Activated T-cell treated with anti-CD3 and anti-CD28 coated beads for 24 hours (primary cell): ENCODE data around the gene ABRACL.
"Not testable (repeated sequence)": the region's sequence is repeated elsewhere in the genome, so short reads cannot be mapped to it uniquely, and the experiment has no call there.

Experiments
- DNase-seq: peaks from one replicate; pipeline ENCODE4 v3.0.0-alpha.2; 2020; ENCODE audit warnings: low read depth

The ABRACL gene, protein sequence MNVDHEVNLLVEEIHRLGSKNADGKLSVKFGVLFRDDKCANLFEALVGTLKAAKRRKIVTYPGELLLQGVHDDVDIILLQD

DNA sequence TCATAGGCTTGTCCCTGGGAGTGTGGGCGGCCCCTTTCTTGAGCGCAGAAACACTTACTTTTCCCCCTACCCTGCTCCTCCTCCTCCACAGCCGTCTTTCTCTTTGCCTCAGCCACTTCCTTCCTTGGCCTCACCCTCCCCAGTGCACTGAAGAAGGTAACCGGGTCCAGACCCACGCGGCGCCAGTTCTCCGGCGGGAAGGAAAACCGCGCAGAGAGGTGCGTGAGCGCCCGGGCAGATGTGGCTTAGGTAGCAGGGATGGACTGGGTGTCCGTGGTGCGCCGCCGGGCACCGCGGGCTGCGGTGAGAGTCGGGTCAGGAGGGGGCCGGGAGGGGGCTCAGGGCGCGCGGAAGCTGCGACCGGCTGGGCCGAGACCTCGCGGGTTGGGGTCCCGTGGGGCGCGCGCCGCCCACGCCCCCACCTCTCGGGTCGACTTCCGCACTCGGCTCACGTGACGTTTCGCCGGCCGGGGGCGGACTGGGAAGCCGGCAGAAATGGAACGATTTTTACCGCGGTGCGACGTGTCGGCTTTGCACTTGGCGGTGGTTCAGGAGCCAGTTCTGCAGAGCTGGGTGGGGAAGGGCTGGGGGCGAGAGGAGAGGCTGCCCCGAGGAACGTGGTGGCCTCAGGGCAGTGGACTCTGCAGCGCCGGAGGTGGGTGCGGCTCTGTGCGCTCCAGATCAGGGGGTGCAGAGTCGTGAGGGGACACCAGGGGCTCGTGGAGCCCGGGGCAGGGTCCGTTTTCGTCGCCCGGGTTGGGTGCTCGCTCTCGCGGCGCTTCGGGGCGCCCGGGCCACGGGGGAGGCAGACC lies at the start of gene ABRACL:
Gene ABRACL (plus strand): TSS at position 88 of the 812 bp plus-strand sequence. CDS start 5,416 bp downstream, outside the sequence.
- DNase-seq, result peak; percentile 78

DNA sequence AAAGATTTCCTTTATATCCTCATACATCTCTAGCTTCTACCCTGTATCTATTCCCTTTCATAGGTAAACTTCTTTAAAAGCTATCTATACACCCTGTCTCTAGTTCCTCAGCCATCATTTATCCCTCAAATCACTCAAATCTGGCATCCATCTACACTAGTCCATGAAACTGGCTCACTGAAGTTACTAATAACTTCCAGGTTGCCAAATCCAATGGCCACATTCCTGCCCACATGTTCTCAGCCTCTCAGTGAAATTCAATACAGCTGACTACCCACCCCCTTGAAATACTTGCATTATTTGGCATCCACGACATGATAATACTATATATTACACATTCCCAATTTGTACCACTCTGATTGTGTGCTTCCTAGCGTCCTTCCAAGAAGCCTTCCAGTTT lies 49.2 kb upstream of the ABRACL start:
- DNase-seq, result no peak

DNA sequence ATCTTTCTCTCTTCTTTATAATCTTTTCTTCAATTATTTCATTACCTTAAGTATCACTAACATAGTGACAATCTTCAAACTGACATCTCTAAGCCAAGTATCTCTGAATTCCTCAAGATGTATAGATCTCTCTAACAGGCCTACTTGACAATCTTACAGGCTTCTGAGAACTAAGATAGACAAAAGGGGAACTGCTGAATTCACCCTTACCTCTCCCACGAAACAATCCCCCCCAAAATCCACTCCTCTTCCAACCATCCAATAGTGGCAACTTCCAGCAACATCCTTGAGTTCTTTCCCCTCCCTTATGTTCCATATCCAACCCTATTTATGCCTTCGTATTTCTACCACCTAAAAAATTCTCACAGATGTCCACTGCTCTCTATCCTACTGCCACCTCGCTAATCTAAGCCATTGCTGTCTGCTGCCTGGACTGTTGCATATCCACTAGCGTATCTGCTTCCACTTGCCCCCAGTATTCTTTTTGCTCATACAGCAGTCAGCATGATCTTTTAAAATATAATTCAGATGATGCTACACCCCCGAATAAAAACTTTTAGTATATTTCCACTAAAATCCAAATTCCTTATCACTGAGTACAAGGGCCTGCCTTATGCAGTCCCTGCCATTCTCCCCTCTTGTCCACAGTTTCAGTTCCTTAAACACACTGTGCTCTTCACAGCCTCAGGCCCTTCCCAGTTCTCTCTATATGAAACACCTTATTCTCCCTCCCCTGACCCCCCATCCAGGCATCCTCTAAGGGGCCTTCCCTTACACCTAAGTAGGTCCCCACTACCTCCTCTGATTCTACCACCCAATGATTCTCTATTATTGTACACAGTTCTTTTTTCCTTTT lies 48.5 kb upstream of the ABRACL start:
- DNase-seq, result no peak

DNA sequence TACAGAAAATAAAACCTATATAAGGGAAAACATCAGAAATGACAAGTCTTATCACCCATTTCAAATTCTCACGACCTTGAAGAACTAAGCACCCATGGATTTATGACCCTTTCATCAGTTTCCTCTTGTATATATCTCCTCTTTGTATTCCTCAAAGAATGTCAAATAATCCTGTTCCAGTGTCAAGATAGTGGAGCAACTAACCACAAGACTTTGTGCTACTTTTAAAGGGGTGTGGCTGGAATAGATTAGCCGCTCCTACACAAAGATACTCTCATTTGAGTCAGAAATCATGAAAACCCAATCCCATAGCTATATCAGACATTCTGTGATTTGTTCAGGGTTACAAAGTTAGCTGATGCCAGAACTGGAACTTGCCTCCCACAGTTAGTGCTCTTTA lies 47.1 kb upstream of the ABRACL start:
- no peak for DNase-seq

DNA sequence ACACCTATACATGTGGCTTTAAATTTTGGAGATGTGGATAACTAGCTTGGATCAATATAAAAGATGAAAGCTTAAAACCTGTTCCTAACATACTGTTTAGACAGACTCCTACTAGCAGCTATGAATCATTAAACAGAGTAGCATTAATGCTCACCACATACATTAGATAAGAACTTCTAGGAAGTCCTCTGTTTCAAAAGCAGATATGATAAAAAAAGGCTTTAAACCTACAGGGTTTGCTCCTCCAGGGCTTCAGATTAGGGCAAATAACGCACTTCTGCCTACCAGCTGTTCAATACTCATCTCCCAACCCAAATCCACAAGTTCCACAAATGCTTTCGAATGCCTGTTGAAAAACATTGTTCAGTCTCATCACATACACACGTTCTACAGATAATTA lies 42.0 kb upstream of the ABRACL start:
- no peak for DNase-seq

DNA sequence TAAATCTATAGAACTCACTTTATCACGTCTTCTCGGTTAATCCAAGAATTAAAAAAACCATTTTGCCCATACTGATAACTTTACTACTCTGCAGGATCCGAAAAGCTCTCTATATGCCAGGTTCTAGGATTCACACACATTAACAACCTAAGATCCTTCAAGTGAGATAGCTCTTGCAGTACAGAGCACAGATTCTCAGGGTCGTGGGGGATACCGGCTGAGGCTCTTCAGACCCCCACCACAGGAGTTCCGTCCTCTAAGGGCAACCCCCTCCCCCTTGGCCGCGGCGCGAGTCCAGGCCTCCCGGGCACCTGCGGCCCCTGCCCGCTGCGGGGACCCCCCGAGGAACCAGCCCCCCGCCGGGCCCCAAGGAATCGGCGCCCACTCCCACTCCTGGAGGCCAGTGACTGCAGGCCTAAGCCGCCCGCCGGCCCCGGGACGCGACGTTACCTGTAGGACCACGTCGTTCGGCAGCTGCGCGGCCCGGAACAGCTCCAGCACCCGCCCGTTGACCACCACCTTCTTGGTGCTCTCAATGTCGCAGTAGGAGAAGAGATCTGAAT lies 41.4 kb upstream of the ABRACL start:
- DNase-seq, result no peak

DNA sequence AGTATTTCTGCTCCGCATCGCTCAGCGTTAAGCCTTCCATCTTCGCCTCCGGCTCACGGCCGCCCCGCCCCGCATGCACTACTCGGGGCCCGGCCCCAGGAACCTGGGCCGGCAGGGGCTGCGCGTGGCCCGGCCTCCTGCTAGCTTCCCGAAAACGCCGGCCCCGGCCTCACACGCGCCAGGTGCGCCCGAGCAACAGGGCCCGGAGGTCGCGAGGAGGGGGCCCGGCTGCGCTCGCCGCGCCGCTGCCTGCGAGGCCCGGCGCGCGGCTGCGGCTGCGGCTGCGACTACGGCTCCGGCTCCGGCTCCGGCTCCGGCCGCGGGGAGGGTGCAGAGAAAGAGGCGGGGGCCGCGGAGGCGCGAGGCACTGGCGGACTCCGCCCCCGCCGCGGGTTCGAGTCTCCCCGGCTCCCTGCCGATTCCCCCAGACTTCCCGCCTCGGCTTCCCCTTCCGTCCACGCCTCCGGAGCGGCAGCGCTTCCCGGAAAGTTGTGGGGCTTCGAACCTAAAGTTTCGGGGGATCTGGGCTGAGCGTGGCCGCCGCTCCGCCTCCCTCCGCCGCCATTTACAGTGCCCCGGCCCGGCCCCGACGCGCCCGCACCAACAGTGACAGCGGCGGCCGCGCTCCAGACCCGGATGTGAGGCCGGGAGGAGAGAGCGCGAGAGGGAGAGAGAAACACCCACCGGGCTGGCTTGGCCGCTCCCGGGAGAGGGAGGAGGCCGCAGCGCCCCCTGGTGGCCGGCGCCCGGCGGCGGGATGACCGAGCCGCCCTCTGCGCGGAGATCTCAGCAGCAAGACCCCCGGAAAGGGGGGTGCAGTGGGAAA lies 40.7 kb upstream of the ABRACL start, which contains the start of gene REPS1:
Gene REPS1 (minus strand): TSS at position 611 of the 826 bp plus-strand sequence. CDS start 571 bp downstream, at position 40.
- DNase-seq, result peak; percentile 89

DNA sequence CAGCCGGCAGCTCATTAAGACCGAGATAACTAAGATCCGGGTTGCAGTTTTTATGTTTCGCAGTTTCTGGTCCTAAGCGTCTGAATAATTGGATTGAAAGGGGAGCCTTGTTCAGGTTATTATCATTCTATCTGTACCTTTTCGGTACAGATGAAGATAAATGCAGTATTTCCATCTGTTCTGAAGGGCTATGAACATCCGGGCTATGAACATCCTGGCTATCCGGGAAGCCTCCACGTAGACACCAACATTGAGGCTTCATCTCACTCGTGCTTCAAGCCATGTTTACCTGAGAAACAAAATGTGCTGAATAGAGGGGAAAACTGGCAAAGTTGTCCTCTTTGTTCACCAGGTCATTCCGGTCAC lies 40.1 kb upstream of the ABRACL start:
- DNase-seq, result no peak

DNA sequence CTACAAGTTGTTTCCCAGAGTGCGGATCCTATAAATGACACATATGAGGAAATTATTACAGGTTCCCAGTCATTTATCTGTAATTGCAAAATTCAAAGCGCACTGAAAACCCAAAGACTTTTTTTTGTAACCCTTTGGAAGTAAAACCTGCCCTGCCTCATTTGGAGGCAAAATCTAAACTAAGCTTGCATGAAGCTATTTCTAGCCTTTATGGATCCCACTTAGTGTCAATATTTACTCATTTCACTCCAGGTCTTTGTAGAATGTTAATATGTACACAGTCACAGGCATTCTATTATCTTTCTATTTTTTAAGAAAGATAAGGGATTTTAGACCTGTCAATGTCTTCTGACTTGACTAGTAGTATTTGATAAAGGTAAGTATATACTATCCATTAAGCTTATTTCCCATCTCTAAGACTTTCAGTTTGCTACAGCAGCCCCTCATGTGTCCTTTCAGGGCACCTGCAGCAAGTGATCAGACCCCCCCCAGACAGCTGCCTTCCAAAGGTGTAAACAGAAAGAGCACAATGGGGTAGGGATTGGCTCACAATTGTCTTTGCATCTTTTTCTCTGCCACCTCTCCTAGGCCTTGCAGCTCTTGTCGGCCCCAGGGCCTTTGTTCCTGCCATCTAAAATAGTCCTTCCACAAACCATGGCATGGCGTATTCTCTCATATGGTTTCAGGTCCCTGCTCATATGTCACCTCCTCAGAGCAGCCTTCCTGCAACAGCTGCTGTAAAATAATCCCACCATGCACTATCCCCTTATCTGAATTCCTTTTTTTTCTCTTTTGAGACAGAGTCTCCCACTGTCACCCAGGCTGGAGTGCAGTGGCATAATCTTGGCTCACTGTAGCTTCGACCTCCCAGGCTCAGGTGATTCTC lies 39.2 kb upstream of the ABRACL start:
- DNase-seq, result no peak

DNA sequence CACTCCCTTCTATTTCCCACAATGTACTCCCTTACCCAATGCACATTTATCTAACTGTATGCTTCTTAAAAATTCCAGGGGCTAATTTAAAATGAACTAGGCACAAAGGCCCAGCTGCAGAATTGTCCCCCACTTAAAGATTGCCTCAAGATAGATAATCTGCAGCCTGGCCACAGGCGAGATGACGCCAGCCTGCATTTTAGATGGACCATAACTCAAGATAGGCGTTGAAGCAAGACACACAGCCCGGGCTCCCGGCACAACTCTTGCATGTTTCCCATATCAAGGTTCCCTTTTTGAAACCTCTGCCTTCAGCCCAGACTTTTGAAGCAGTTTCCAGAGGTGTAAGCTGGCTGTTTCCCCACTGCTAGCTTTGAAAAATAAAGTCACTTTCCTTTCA lies 37.3 kb upstream of the ABRACL start:
- no peak for DNase-seq

DNA sequence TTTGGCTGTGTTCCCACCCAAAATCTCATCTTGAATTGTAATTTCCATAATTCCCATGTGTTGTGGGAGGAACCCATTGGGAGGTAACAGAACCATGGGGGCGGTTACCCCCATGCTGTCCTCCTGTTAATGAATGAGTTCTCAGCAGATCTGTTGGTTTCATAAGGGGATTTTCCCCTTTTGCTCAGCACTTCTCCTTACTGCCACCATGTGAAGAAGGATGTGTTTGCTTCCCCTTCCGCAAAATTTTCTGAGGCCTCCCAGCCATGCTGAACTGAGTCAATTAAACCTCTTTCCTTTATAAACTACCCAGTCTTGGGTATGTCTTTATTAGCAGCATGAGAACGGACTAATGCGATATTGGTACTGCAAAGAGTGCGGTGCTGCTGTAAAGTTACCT lies 35.6 kb upstream of the ABRACL start:
- not testable (repeated sequence) for DNase-seq

DNA sequence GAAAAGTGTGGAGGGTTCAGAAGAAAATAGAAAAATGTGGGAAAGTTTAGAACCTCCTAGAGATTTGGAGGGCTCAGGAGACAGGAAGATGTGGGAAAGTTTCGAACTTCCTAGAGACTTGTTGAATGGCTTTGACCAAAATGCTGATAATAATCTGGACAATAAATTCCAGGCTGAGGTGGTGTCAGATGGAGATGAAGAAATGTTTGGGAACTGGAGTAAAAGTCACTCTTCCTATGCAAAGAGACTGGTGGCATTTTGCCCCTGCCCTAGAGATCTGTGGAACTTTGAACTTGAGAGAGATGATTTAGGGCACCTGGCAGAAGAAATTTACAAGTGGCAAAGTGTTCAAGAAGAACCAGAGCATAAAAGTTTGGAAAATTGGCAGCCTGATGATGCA lies 35.1 kb upstream of the ABRACL start:
- DNase-seq, result not testable (repeated sequence)

DNA sequence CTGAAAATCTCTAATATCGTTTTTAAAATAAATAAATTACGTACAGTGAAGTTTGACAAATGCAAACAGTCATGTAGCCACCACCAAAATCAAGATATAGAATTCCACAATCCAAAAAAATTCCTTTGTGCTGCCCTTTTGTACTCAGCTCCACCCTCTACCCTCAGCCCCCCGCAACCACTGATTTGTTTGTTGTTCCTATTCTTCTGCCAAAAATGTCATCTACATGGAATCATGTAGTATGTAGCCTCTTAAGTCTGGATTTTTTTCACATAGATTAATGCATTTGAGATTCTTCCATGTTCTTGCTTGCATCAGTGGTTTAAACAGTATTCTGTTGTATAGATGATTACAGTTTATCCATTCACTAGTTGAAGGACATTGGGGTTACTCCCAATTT lies 32.0 kb upstream of the ABRACL start:
- DNase-seq, result no peak

DNA sequence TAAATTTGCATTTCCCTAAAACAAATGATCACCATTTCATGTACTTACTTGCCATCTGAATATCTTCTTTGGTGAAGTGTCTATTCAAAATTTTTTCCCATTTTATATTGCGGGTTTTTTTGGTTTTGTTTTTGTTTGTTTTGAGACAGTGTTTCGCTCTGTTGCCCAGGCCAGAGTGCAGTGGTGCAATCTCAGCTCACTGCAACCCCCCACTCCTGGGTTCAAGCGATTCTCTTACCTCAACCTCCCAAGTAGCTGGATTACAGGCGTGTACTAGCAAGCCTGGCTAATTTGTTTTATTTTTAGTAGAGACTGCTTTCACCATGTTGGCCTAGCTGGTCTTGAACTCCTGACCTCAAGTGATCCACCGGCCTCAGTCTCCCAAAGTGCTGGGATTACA lies 31.4 kb upstream of the ABRACL start:
- no peak for DNase-seq

DNA sequence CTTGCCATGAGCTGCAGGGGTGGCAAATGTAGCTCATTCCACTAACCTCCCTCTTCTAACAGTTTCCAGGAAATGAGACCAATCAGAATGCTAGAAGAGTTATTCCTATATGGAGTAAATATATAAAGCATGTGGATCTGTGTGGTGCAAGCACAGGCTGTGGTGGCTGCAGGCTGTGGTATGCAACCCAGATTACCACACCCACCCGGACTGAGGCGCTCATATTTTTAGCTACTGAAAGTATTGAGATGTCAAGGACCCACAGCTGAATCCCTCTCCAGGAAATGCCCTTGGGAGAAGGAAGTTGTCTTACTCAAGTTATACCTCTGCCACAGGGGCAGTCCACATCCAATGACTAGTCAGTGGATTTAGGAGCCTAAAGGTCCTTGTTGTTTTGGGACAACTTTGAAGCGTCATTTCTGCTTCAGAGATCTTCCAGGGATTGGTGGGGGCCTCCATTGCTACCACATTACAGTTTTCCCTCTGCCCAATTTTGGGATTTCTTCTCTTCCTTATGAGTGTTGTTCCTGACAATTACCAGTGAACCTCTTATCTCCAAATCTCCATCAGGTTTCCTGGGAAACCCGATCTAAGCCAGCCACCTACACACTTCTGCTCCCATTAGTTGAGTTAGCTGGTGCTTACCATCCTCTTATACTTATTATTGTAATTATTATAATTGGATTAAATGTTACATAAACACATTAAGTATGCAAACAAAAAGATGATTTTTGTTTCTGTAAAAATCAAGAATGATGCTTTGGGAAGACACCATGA lies 28.4 kb upstream of the ABRACL start:
- DNase-seq, result no peak

DNA sequence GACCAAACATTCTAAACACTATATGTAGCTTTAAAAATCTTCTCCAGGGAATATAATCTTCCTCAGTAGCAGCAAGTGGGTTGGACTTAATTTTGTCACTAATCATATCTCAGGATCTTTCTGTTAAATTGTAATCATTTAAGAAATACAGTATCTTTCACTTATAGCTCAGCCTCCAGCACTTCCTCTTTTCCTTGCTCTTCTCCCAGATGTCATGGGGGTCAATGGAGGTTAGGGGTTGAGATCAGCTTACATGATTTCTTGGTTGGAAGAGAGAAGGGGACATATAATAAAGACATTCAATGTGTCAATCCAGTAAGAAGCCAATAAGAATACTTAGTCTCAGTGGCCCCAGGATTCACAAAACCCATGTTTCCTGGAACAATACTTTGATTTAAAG lies 24.8 kb upstream of the ABRACL start:
- no peak for DNase-seq

DNA sequence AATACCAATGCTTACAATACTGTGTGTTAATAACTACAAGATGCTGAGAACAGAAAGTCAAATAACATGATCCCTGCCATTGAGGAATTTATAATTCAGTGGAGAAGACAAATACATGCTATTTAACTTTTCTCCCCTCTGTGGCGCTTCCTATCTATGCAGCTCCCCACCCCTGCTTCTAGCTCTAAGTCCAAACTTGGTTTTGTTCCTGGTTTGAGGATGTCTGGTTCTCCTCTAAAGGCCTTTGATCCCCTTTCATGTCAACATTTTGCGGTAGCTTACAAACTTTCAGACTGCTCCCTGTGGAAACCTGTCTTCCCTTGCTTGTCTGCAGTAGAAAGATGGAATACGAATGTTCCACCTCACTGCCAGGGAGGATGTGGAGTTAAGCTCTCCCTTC lies 22.1 kb upstream of the ABRACL start:
- DNase-seq, result no peak

DNA sequence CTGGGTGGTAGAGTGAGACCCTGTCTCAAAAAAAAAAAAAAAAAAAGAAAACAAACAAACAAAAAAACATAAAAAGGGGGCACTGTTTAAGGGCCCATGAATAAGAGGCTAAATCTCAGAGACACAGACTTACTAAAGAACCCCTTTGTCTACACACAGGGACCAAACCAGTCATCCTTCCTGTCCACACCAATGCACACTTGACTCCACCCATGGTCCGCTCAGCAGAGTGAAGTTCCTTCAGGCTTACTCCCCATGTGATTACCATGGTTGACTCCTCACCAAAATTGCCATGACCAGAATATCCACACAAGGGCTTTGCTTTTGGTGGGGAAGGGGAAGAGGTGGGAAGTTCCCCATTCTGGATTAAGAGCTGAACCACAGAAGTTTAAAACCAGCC lies 21.1 kb upstream of the ABRACL start:
- no peak for DNase-seq

DNA sequence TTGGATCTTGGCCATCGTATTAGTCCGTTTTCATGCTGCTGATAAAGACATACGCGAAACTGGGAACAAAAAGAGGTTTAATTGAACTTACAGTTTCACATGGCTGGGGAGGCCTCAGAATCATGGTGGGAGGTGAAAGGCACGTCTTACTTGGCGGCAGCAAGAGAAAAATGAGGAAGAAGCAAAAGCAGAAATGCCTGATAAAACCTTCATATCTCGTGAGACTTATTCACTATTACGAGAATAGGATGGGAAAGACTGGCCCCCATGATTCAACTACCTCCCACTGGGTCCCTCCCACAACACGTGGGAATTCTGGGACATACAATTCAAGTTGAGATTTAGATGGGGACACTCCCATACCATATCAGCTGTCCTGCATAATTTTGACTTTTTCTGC lies 20.4 kb upstream of the ABRACL start:
- DNase-seq, result no peak

DNA sequence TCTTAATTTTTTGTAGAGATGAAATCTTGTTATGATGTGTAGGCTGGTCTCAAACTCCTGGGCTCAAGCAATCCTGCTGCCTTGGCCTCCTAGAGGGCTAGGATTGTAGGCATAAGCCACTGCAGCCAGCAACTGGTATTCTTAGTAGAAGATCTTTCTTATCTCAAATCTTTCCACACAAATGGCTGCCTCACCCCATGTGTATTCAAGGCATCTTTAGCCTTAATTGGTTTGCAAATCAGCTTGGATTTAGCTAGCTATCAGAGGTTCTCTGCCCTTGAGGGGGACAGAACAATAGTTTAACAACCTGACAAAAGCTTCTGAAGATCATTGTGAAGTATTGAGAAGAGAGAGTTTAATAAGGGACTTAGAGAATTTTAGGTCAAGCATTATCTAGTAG lies 17.9 kb upstream of the ABRACL start:
- no peak for DNase-seq
